Measurements from ENCODE around the gene URGCP.

The URGCP gene

GRCh38 chr7:43926798-43927123, 20.4 kb upstream of the URGCP start:
- Histone ChIP-seq H3K9me2 (ENCODE audit: low read depth, low read length) (no peaks in the 10 kb centered on the region), H3K4me2 (ENCODE audit: low read length) (peak overlapping the region; percentile 99), H3K4me1 (ENCODE audit: insufficient read depth, low read length, severe bottlenecking) (peaks cover 29% of the 10 kb centered on the region), H4K20me1 (ENCODE audit: insufficient read depth, low read length) (no peaks in the 10 kb centered on the region), H2AFZ (ENCODE audit: low read length) (0 out of 2 replicates have a peak overlapping the region, but pooled peaks have one; percentile 50), H3K79me2 (ENCODE audit: insufficient read depth, low read length) (no peaks in the 10 kb centered on the region), H3K27me3 (ENCODE audit: insufficient read depth, low read length) (no peaks in the 10 kb centered on the region), H3K27ac (ENCODE audit: low read depth, low read length, poor library complexity, severe bottlenecking) (peak overlapping the region; percentile 84), H3K9me3 (ENCODE audit: low read length) (peaks cover 6% of the 10 kb centered on the region; the same call in 1 of the 2 replicates), H3K4me3 (ENCODE audit: low read depth, low read length, poor library complexity, severe bottlenecking) (peak overlapping the region; percentile 83), H3K36me3 (ENCODE audit: insufficient read depth, low read length) (peaks cover 20% of the 10 kb centered on the region), H3F3A (ENCODE audit: insufficient read depth, low read length) (no peaks in the 10 kb centered on the region; the same call in 1 of the 2 replicates), H3K9ac (ENCODE audit: low read length) (peak overlapping the region; percentile 98)
- TF ChIP-seq CTCF (IDR thresholded peaks at IDR 0.05; ENCODE audit: low read length) (no peak), EZH2 (IDR thresholded peaks at IDR 0.05; ENCODE audit: borderline replicate concordance, low read length) (no peak)

- H3K79me2 ChIP-seq (ENCODE audit: insufficient read depth, low read length), result no peaks in the 10 kb centered on the region
Observed at GRCh38 chr7:43925984-43926797, 19.8 kb upstream of the URGCP start, which contains the start of gene UBE2D4. Gene UBE2D4 (plus strand): TSS chr7:43926436. CDS start chr7:43926533, 97 bp downstream.

GRCh38 chr7:43922726-43923125, 16.3 kb upstream of the URGCP start:
- Histone ChIP-seq H2AFZ (ENCODE audit: low read length) (no peak overlapping the region), H3K27me3 (ENCODE audit: insufficient read depth, low read length) (no peaks in the 10 kb centered on the region), H3K79me2 (ENCODE audit: insufficient read depth, low read length) (no peaks in the 10 kb centered on the region), H3K36me3 (ENCODE audit: insufficient read depth, low read length) (peaks cover 18% of the 10 kb centered on the region), H4K20me1 (ENCODE audit: insufficient read depth, low read length) (no peaks in the 10 kb centered on the region), H3K4me2 (ENCODE audit: low read length) (no peak overlapping the region), H3K4me3 (ENCODE audit: low read depth, low read length, poor library complexity, severe bottlenecking) (no peak overlapping the region), H3K27ac (ENCODE audit: low read depth, low read length, poor library complexity, severe bottlenecking) (no peak overlapping the region), H3K9ac (ENCODE audit: low read length) (no peak overlapping the region), H3K9me3 (ENCODE audit: low read length) (peaks cover 2% of the 10 kb centered on the region; the same call in 1 of the 2 replicates), H3K4me1 (ENCODE audit: insufficient read depth, low read length, severe bottlenecking) (peaks cover 27% of the 10 kb centered on the region), H3K9me2 (ENCODE audit: low read depth, low read length) (no peaks in the 10 kb centered on the region), H3F3A (ENCODE audit: insufficient read depth, low read length) (no peaks in the 10 kb centered on the region; the same call in 1 of the 2 replicates)
- TF ChIP-seq CTCF (IDR thresholded peaks at IDR 0.05; ENCODE audit: low read length) (no peak), EZH2 (IDR thresholded peaks at IDR 0.05; ENCODE audit: borderline replicate concordance, low read length) (no peak)

More at GRCh38 chr7:43925984-43926797, 19.8 kb upstream of the URGCP start, which contains the start of gene UBE2D4:
- Histone ChIP-seq H3K27ac (ENCODE audit: low read depth, low read length, poor library complexity, severe bottlenecking) (peak within 1 kb of the TSS; percentile 84), H3K9me3 (ENCODE audit: low read length) (peaks cover 6% of the 10 kb centered on the region; the same call in 1 of the 2 replicates), H3K27me3 (ENCODE audit: insufficient read depth, low read length) (no peaks in the 10 kb centered on the region), H3K36me3 (ENCODE audit: insufficient read depth, low read length) (peaks cover 20% of the 10 kb centered on the region), H3K9me2 (ENCODE audit: low read depth, low read length) (no peaks in the 10 kb centered on the region), H3K4me3 (ENCODE audit: low read depth, low read length, poor library complexity, severe bottlenecking) (peak within 1 kb of the TSS; percentile 83), H3K4me1 (ENCODE audit: insufficient read depth, low read length, severe bottlenecking) (peaks cover 26% of the 10 kb centered on the region), H3F3A (ENCODE audit: insufficient read depth, low read length) (no peaks in the 10 kb centered on the region; the same call in 1 of the 2 replicates), H4K20me1 (ENCODE audit: insufficient read depth, low read length) (no peaks in the 10 kb centered on the region), H3K4me2 (ENCODE audit: low read length) (peak within 1 kb of the TSS; percentile 99), H2AFZ (ENCODE audit: low read length) (peak within 1 kb of the TSS; percentile 50), H3K9ac (ENCODE audit: low read length) (peak within 1 kb of the TSS; percentile 98)
- TF ChIP-seq EZH2 (IDR thresholded peaks at IDR 0.05; ENCODE audit: borderline replicate concordance, low read length) (no peak), CTCF (IDR thresholded peaks at IDR 0.05; ENCODE audit: low read length) (no peak)
